ENCODE data around the gene GALNT9. TPM values are rescaled to one million over a fixed set of nuclear protein-coding genes. Genes with fewer than 3 reads are reported as not detected.

Gene GALNT9
- total RNA-seq, 6 experiments from 2014 or later: not detected

- H3K27me3 ChIP-seq: no peaks in the 10 kb centered on the region
- H3K36me3 ChIP-seq: no peaks in the 10 kb centered on the region
- no peaks in the 10 kb centered on the region for H3K9me3 ChIP-seq
- 56% methylated on average over 2 of the region's 35 CpGs for WGBS (ENCODE audit: insufficient coverage, low coverage, low lambda C conversion rate, missing lambda C conversion rate)
- no peak for ATAC-seq
- no peak overlapping the region for H3K27ac ChIP-seq
- H3K4me1 ChIP-seq: no peaks in the 10 kb centered on the region
- TF ChIP-seq CTCF (IDR thresholded peaks at IDR 0.05) (no peak), POLR2A (IDR thresholded peaks at IDR 0.05) (no peak)
- DNase-seq: peak in 1 of 3 donors; percentile 49
- intact Hi-C loops (cut with DNase I): no loop called here
- H3K4me3 ChIP-seq: no peak overlapping the region
Measured at GRCh38 chr12:132173135-132174014, 156.0 kb downstream of the GALNT9 start.

GRCh38 chr12:132172619-132173018, 156.8 kb downstream of the GALNT9 start:
- Histone ChIP-seq H3K27me3 (no peaks in the 10 kb centered on the region), H3K27ac (no peak overlapping the region), H3K9me3 (no peaks in the 10 kb centered on the region), H3K4me3 (no peak overlapping the region), H3K36me3 (no peaks in the 10 kb centered on the region), H3K4me1 (no peaks in the 10 kb centered on the region)
- intact Hi-C loops (cut with DNase I): no loop called here
- 37% methylated on average over 8 of the region's 15 CpGs for WGBS (ENCODE audit: insufficient coverage, low coverage, low lambda C conversion rate, missing lambda C conversion rate)
- TF ChIP-seq POLR2A (IDR thresholded peaks at IDR 0.05) (no peak), CTCF (IDR thresholded peaks at IDR 0.05) (no peak)
- peak in 1 of 3 donors; percentile 13 for DNase-seq
- ATAC-seq: no peak

- Histone ChIP-seq H3K27me3 (no peaks in the 10 kb centered on the region), H3K4me1 (no peaks in the 10 kb centered on the region), H3K27ac (no peak overlapping the region), H3K36me3 (no peaks in the 10 kb centered on the region), H3K4me3 (no peak overlapping the region), H3K9me3 (no peaks in the 10 kb centered on the region)
- ATAC-seq (no peak), DNase-seq (peak in 2 of 3 donors; percentile 14 to 48)
- 52% methylated on average over 13 of the region's 28 CpGs for WGBS (ENCODE audit: insufficient coverage, low coverage, low lambda C conversion rate, missing lambda C conversion rate)
- TF ChIP-seq CTCF (IDR thresholded peaks at IDR 0.05): no peak
- no peak for TF ChIP-seq POLR2A (IDR thresholded peaks at IDR 0.05)
- intact Hi-C loops (cut with DNase I): no loop called here
Measured at GRCh38 chr12:132171968-132172521, 157.3 kb downstream of the GALNT9 start.

GRCh38 chr12:132171293-132171967, 158.0 kb downstream of the GALNT9 start:
- WGBS (ENCODE audit: insufficient coverage, low coverage, low lambda C conversion rate, missing lambda C conversion rate): 41% methylated on average over 4 of the region's 24 CpGs
- intact Hi-C loops (cut with DNase I): no loop called here
- H3K36me3 ChIP-seq: no peaks in the 10 kb centered on the region

More at GRCh38 chr12:132171293-132171967, 158.0 kb downstream of the GALNT9 start:
- Histone ChIP-seq H3K27ac (no peak overlapping the region), H3K4me3 (no peak overlapping the region), H3K4me1 (no peaks in the 10 kb centered on the region), H3K27me3 (no peaks in the 10 kb centered on the region), H3K9me3 (no peaks in the 10 kb centered on the region)
- ATAC-seq (no peak), DNase-seq (peak in 1 of 3 donors; percentile 23)
- no peak for TF ChIP-seq POLR2A (IDR thresholded peaks at IDR 0.05)

Data from right lobe of liver (tissue), 6 donors.